Neural cell (in vitro differentiated cells): Measurements from ENCODE around the gene SRRM1. TPM values are rescaled to one million over a fixed set of nuclear protein-coding genes. Genes with fewer than 3 reads are reported as not detected.

ENCODE experiments used
- H2AFZ ChIP-seq: fragments of 200-600, 300-800 bp; sonication (generic), shearing (Covaris generic); 2 replicates; pipeline ENCODE4 v1.6.0; 2014; ENCODE audit warnings: low read depth, mild to moderate bottlenecking, antibody characterized with exemption, low read length, moderate library complexity
- H3F3A ChIP-seq: fragments of 200-600 bp; shearing (Covaris generic); 2 replicates; pipeline ENCODE4 v1.6.1; 2016; ENCODE audit warnings: mild to moderate bottlenecking, moderate library complexity, mixed read lengths, antibody characterized with exemption, low read length; ENCODE audit not compliant: insufficient read depth, poor library complexity, severe bottlenecking
- H3K27ac ChIP-seq: fragments of 200-600, 300-800 bp; sonication (generic), shearing (Covaris generic); 2 replicates; pipeline ENCODE4 v1.5.1; 2014; ENCODE audit warnings: mild to moderate bottlenecking, low read length, moderate library complexity
- H3K27me3 ChIP-seq: fragments of 300-800, 200-600 bp; sonication (generic), shearing (Covaris generic); 2 replicates; pipeline ENCODE4 v1.6.0; 2014; ENCODE audit warnings: mild to moderate bottlenecking, low read depth, low read length, moderate library complexity; ENCODE audit not compliant: insufficient read depth
- H3K36me3 ChIP-seq: fragments of 300-800, 200-600 bp; sonication (generic), shearing (Covaris generic); 2 replicates; pipeline ENCODE4 v1.5.1; 2014; ENCODE audit warnings: mild to moderate bottlenecking, antibody characterized with exemption, low read length, moderate library complexity; ENCODE audit not compliant: insufficient read depth
- H3K4me2 ChIP-seq: fragments of 300-800, 200-600 bp; sonication (generic), shearing (Covaris generic); 2 replicates; pipeline ENCODE4 v1.6.0; 2014; ENCODE audit warnings: mild to moderate bottlenecking, low read length
- H3K4me3 ChIP-seq: fragments of 300-800, 200-600 bp; sonication (generic), shearing (Covaris generic); 2 replicates; pipeline ENCODE4 v1.5.1; 2014; ENCODE audit warnings: mild to moderate bottlenecking, low read length, moderate library complexity
- H3K79me2 ChIP-seq: fragments of 200-600 bp; shearing (Covaris generic); replicated peaks from 2 replicates; pipeline ENCODE4 v1.6.0; 2014; ENCODE audit warnings: mild to moderate bottlenecking, low read length, moderate library complexity; ENCODE audit not compliant: insufficient read depth
- H3K9ac ChIP-seq: fragments of 300-800, 200-600 bp; sonication (generic), shearing (Covaris generic); 2 replicates; pipeline ENCODE4 v1.6.1; 2016; ENCODE audit warnings: mild to moderate bottlenecking, low read length, mixed read lengths
- H3K9me2 ChIP-seq: fragments of 200-600 bp; shearing (Covaris generic); 2 replicates; pipeline ENCODE4 v1.6.1; 2016; ENCODE audit warnings: mild to moderate bottlenecking, low read length, mixed read lengths; ENCODE audit not compliant: insufficient read depth
- H3K9me3 ChIP-seq: fragments of 200-600, 300-800 bp; sonication (generic), shearing (Covaris generic); 2 replicates; pipeline ENCODE4 v1.6.1; 2016; ENCODE audit warnings: mild to moderate bottlenecking, mixed run types, low read length, moderate library complexity, mixed read lengths
- H4K20me1 ChIP-seq: fragments of 200-600 bp; shearing (Covaris generic); 2 replicates; pipeline ENCODE4 v1.6.1; 2016; ENCODE audit warnings: mild to moderate bottlenecking, mixed run types; ENCODE audit not compliant: insufficient read depth
- EP300 ChIP-seq: fragments of 450-650 bp; conservative IDR thresholded peaks from 2 replicates; pipeline ENCODE4 v1.6.1; 2014; ENCODE audit warnings: antibody characterized with exemption, mild to moderate bottlenecking, moderate library complexity; ENCODE audit not compliant: poor library complexity, severe bottlenecking
- EZH2 ChIP-seq: fragments of 200-600, 300-800 bp; shearing (Covaris generic), sonication (generic); IDR thresholded peaks from 2 replicates; pipeline ENCODE4 v1.6.1; 2014; ENCODE audit warnings: antibody characterized with exemption, low read length, borderline replicate concordance, mild to moderate bottlenecking; ENCODE audit not compliant: insufficient read depth, poor library complexity, severe bottlenecking
- MXI1 ChIP-seq: fragments of 450-650 bp; conservative IDR thresholded peaks from 2 replicates; pipeline ENCODE4 v1.6.1; 2014; ENCODE audit warnings: antibody characterized with exemption, mild to moderate bottlenecking; ENCODE audit not compliant: poor library complexity, severe bottlenecking
- POLR2AphosphoS5 ChIP-seq: IDR thresholded peaks from 2 replicates; pipeline ENCODE4 v1.6.1; 2012
- RAD21 ChIP-seq: fragments of 450-650 bp; conservative IDR thresholded peaks from 2 replicates; pipeline ENCODE4 v1.6.1; 2014; ENCODE audit warnings: antibody characterized with exemption, mild to moderate bottlenecking, moderate library complexity
- SMC3 ChIP-seq: fragments of 450-650 bp; conservative IDR thresholded peaks from 2 replicates; pipeline ENCODE4 v1.6.1; 2014; ENCODE audit warnings: antibody characterized with exemption, mild to moderate bottlenecking, moderate library complexity; ENCODE audit not compliant: poor library complexity
- TAF1 ChIP-seq: IDR thresholded peaks from 2 replicates; pipeline ENCODE4 v1.6.1; 2012; ENCODE audit warnings: low read depth
- polyA plus RNA-seq: library from polyadenylated mRNA; depleted of rRNA; stranded (reverse); fragments of >200 nt; gene quantifications from 2 replicates; pipeline ENCODE4 v1.2.3, GENCODE V29; 2014
- TF ChIP-seq, protein P1 (sequence below): IDR thresholded peaks from 2 replicates; pipeline ENCODE4 v1.6.1; 2012; ENCODE audit warnings: borderline replicate concordance
- TF ChIP-seq, protein P2 (sequence below): fragments of 450-650 bp; IDR thresholded peaks from 2 replicates; pipeline ENCODE4 v1.5.1; 2014; ENCODE audit warnings: antibody characterized with exemption, mild to moderate bottlenecking, moderate library complexity; ENCODE audit not compliant: poor library complexity, severe bottlenecking

The SRRM1 gene
- polyA plus RNA-seq, 1 donor from 2014 or later, result 37.1 TPM

DNA sequence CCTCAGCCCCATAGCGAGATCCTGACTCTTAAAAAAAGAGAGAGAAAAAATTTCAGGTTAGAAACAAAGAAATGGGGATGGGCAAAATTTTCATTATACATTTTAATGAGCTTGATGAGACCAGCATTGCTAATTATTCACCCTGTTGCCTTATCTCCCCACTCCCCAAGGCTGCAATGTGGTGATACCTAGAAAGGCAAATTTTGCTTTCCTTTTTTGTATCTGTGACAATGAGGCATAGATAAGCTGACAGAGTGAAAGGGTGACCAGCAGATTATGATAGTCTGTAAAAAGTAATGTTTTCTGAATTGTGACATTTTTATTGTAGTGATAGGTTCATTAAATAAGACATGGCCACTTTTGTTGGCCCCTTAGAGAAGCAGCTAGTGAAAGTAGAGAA is 12.9 kb downstream of the SRRM1 start:
- no peak overlapping the region for H3K9ac ChIP-seq
- H3K27ac ChIP-seq, result no peak overlapping the region
- H3K4me2 ChIP-seq, result no peak overlapping the region
- no peak for TF ChIP-seq EZH2
- no peak for TF ChIP-seq TAF1
- TF ChIP-seq EP300, result no peak
- TF ChIP-seq, protein P1, sequence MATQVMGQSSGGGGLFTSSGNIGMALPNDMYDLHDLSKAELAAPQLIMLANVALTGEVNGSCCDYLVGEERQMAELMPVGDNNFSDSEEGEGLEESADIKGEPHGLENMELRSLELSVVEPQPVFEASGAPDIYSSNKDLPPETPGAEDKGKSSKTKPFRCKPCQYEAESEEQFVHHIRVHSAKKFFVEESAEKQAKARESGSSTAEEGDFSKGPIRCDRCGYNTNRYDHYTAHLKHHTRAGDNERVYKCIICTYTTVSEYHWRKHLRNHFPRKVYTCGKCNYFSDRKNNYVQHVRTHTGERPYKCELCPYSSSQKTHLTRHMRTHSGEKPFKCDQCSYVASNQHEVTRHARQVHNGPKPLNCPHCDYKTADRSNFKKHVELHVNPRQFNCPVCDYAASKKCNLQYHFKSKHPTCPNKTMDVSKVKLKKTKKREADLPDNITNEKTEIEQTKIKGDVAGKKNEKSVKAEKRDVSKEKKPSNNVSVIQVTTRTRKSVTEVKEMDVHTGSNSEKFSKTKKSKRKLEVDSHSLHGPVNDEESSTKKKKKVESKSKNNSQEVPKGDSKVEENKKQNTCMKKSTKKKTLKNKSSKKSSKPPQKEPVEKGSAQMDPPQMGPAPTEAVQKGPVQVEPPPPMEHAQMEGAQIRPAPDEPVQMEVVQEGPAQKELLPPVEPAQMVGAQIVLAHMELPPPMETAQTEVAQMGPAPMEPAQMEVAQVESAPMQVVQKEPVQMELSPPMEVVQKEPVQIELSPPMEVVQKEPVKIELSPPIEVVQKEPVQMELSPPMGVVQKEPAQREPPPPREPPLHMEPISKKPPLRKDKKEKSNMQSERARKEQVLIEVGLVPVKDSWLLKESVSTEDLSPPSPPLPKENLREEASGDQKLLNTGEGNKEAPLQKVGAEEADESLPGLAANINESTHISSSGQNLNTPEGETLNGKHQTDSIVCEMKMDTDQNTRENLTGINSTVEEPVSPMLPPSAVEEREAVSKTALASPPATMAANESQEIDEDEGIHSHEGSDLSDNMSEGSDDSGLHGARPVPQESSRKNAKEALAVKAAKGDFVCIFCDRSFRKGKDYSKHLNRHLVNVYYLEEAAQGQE, result no peak
- TF ChIP-seq SMC3, result no peak
- TF ChIP-seq MXI1, result no peak
- no peak for TF ChIP-seq POLR2AphosphoS5
- TF ChIP-seq, protein P2, sequence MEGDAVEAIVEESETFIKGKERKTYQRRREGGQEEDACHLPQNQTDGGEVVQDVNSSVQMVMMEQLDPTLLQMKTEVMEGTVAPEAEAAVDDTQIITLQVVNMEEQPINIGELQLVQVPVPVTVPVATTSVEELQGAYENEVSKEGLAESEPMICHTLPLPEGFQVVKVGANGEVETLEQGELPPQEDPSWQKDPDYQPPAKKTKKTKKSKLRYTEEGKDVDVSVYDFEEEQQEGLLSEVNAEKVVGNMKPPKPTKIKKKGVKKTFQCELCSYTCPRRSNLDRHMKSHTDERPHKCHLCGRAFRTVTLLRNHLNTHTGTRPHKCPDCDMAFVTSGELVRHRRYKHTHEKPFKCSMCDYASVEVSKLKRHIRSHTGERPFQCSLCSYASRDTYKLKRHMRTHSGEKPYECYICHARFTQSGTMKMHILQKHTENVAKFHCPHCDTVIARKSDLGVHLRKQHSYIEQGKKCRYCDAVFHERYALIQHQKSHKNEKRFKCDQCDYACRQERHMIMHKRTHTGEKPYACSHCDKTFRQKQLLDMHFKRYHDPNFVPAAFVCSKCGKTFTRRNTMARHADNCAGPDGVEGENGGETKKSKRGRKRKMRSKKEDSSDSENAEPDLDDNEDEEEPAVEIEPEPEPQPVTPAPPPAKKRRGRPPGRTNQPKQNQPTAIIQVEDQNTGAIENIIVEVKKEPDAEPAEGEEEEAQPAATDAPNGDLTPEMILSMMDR, result no peak
- no peak for TF ChIP-seq RAD21
- no peaks in the 10 kb centered on the region for H3K9me2 ChIP-seq
- H3K79me2 ChIP-seq, result peaks cover 4% of the 10 kb centered on the region
- H3F3A ChIP-seq, result no peaks in the 10 kb centered on the region
- H3K27me3 ChIP-seq, result no peaks in the 10 kb centered on the region
- no peaks in the 10 kb centered on the region for H3K9me3 ChIP-seq
- peaks cover 9% of the 10 kb centered on the region for H3K36me3 ChIP-seq
- no peak overlapping the region for H2AFZ ChIP-seq
- no peaks in the 10 kb centered on the region for H4K20me1 ChIP-seq
- H3K4me3 ChIP-seq, result no peak overlapping the region

GRCh38 chr1:24657781-24658180 is 14.7 kb downstream of the SRRM1 start:
- peaks cover 4% of the 10 kb centered on the region for H3K79me2 ChIP-seq
- H3K36me3 ChIP-seq, result peaks cover 9% of the 10 kb centered on the region
- H3F3A ChIP-seq, result no peaks in the 10 kb centered on the region
- no peaks in the 10 kb centered on the region for H3K9me3 ChIP-seq
- H3K27ac ChIP-seq, result no peak overlapping the region
- H2AFZ ChIP-seq, result no peak overlapping the region
- no peaks in the 10 kb centered on the region for H3K27me3 ChIP-seq
- no peak for TF ChIP-seq SMC3
- no peak for TF ChIP-seq TAF1
- TF ChIP-seq MXI1, result no peak
- TF ChIP-seq RAD21, result no peak
- TF ChIP-seq EZH2, result no peak
- TF ChIP-seq, protein P1, result no peak
- TF ChIP-seq EP300, result no peak
- TF ChIP-seq, protein P2, result no peak
- no peak for TF ChIP-seq POLR2AphosphoS5
- no peaks in the 10 kb centered on the region for H3K9me2 ChIP-seq
- no peak overlapping the region for H3K9ac ChIP-seq
- H4K20me1 ChIP-seq, result no peaks in the 10 kb centered on the region
- H3K4me2 ChIP-seq, result no peak overlapping the region
- no peak overlapping the region for H3K4me3 ChIP-seq
